HG03039 (cell line): Measurements from ENCODE around the gene IDH3B.

Experiments used
- ATAC-seq: cut with Tn5 transposase; IDR thresholded peaks from one replicate; pipeline ENCODE4 v1.9.1; 2021; ENCODE audit warnings: mild to moderate bottlenecking, moderate library complexity; ENCODE audit not compliant: unreplicated experiment

The IDH3B gene

DNA sequence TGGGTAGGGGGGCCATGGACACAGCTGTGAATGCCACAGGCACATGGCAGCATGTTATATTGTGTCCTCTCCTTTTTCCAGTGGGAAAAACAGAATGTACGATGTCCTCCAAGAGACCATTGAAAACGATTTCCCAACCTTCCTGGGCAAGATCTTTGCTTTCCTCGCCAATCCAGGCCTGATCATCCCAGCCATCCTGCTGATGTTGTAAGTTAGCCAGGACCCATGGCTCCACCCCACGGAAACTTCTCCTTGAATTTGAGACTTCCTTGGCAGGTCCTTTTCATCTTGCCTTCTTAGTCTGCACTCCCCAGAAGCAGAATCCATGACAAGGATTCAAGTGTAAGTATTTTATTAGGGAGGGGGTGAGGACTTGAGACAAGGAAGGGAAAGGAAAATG is 39.8 kb downstream of the IDH3B start:
- no peak for ATAC-seq

DNA sequence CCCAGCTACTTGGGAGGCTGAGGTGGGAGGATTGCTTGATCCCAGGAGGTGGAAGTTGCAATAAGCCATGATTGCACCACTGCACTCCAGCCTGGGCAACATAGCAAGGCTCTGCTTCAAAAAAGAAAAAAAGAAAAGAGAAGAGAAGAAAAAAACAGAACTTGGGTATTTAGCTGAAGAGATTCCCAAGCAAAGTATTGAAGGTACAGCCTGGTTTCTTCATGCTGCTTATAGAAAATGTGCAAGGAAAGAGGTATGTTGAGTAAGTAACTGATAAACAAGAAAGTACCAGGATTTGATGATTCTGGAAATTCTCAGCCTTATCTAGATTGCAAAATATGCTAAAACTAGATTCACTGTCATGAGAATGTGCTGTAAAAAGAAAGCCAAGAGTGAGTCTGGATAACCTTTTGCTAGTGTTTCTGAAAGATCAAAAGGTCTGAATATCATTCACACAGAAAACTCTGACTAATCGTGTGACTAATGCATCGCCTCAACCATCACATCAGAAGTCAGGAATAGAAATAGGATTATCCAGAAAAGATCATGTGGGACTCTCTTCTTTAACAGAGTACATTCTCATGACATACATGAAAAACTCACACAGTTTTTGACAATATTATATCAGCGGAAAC is 43.9 kb downstream of the IDH3B start:
- ATAC-seq = no peak

DNA sequence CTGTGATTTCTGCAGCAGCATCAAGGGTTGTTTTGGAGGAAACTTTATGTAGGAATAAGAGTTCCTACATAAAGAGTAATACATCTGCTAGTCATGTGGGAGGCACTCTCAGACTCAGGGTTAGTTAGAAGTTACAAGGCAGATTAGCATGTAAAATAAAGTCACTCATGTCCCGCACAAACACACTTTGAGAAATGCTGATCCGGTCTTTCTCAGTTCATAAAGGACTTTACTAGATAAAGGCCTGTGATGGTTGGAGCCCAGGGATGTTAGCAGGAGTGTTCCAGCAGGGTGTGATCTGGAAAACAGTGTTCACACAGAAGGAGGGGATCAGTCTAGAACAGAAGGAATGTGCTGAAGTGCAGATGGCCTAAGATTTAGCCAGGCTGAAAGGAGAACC is 44.7 kb downstream of the IDH3B start:
- ATAC-seq = no peak

DNA sequence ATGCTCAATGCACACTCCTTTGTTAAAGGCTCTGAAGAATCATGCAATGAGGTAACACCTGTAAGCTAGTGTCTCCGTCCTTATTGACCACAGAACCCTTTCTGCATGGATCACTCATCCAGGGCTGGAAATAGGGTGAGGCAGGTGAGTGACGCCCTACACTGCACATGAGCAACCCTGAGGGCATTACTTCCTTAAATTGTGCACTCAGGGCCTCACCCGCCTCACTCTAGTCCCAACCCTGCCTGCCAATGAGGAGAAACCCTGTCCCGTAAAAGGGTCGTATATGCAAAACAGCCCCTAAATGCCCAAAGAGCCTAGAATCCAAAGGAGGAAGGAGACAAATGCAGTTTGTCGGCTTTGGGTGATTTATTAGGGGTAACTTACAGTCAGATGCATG is 45.2 kb downstream of the IDH3B start:
- no peak for ATAC-seq

DNA sequence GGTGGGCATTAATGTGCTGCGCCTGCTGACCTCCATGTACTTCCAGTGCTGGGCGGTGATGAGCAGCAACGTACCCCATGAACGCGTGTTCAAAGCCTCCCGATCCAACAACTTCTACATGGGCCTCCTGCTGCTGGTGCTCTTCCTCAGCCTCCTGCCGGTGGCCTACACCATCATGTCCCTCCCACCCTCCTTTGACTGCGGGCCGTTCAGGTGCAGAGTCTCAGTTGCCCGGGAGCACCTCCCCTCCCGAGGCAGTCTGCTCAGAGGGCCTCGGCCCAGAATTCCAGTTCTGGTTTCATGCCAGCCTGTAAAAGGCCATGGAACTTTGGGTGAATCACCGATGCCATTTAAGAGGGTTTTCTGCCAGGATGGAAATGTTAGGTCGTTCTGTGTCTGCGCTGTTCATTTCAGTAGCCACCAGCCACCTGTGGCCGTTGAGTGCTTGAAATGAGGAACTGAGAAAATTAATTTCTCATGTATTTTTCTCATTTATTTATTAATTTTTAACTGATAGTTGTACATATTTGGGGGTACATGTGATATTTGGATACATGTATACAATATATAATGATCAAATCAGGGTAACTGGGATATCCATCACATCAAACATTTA is 46.8 kb downstream of the IDH3B start:
- no peak for ATAC-seq

DNA sequence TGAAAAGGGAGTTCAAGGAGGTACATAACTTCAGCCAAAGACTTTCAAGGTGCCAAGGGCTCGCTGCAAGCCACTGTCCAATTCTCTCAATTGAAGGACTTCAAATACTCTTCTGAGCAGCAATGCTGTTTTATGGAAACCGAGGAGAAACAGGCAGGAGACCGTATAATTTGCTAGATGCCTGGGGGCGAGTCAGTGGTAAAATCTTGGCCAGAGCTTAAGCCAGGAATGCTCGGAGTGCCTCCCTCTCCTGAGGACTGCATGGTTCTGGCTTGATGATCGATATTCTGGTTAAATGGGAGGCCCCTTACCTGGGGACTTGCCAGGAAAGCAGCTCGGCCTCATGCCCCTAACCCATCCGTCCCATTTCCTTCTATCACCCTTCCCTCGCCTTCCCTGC is 47.4 kb downstream of the IDH3B start:
- ATAC-seq = no peak

DNA sequence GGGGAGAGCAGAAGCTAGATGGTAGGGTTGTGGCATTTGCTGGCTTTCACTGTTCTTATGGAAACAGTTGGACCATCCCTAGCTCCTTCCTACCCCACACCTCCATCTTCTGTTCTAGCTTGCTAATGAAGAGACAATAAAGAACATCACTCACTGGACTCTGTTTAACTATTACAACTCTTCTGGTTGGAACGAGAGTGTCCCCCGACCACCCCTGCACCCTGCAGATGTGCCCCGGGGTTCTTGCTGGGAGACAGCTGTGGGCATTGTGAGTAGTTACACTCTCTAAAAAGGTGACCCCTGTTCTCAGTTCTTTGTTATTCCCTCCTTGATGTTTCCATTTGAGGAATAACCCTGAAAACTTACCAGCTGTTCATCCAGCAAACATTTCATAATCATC is 51.9 kb downstream of the IDH3B start:
- ATAC-seq = no peak

DNA sequence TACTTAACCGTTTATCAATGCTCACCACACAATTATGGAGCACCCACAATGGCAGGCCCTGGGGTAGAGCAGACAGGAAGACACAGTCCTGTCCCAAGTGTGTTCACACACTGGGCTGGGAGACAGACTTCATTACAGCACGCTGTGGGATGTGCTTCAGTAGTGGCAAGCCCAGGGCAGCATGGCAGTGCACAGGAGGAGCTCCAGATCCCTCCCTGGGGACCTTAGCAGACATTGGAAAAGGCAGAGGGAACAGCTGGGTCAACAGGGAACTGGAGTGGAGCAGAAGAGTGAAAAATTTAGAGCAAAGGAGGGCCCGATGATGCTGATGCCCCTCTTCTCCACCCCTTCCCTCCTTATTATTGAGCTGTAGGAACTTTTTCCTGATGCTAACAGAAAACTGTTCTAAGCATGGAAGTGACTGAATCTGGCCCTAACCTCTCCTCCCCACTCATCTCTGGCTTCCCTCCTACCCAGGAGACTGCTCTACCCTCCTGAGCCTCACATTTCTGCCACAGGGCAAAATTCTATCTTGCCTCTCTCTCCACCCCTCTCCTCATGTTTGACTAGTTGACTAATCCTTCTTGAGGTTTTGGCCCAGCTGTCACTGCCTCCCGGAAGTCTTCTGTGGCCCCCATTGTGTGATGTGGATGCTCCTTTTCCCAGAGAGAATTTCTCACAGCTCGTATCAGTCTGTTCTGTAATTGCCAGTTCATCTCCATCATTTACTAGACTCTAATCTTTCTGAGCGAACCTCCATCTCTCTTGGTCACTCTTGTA is 52.9 kb downstream of the IDH3B start:
- ATAC-seq = no peak

DNA sequence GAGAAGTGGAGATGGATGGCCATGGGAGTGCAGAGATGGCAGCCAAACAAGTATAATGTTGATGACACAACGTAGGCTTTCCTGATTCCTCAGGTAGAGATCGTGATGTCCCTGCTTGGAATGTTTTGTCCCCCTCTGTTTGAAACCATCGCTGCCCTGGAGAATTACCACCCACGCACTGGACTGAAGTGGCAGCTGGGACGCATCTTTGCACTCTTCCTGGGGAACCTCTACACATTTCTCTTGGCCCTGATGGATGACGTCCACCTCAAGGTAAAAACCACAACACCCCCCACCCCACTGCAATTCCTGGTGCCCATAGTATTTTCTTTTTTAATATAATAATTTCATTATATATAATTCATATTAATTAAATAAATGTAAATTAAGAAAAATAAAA is 53.7 kb downstream of the IDH3B start:
- no peak for ATAC-seq
